HepG2 (cell line): ENCODE data around the gene H2AZ1. TPM values are rescaled to one million over a fixed set of nuclear protein-coding genes. Genes with fewer than 3 reads are reported as not detected.

Experiments used
- FIP1L1 ChIP-seq: fragments of 200-400 bp; formaldehyde crosslinking; IDR thresholded peaks from 2 replicates; pipeline ENCODE4 v1.6.1; 2018; ENCODE audit warnings: low read depth, mild to moderate bottlenecking, low read length, moderate library complexity, borderline replicate concordance; ENCODE audit not compliant: insufficient read depth
- HNRNPUL1 ChIP-seq: fragments of 200-400 bp; formaldehyde crosslinking; IDR thresholded peaks from 2 replicates; pipeline ENCODE4 v1.6.1; 2017; ENCODE audit warnings: low read depth, mild to moderate bottlenecking, low read length, moderate library complexity
- HOXD1 ChIP-seq: sonication (generic); formaldehyde crosslinking; IDR thresholded peaks from 2 replicates; pipeline ENCODE4 v1.5.0; 2020; ENCODE audit warnings: missing genetic modification reagents
- KAT8 ChIP-seq: IDR thresholded peaks from 2 replicates; pipeline ENCODE4 v1.6.1; 2016; ENCODE audit warnings: missing genetic modification reagents, missing compliant biosample characterization
- MTA1 ChIP-seq: sonication (generic); formaldehyde crosslinking; IDR thresholded peaks from 2 replicates; pipeline ENCODE4 v1.4.0; 2020; ENCODE audit warnings: missing genetic modification reagents, mild to moderate bottlenecking, borderline replicate concordance
- PHF8 ChIP-seq: sonication (generic); formaldehyde crosslinking; IDR thresholded peaks from 2 replicates; pipeline ENCODE4 v1.5.0; 2020; ENCODE audit warnings: missing genetic modification reagents
- SYNCRIP ChIP-seq: fragments of 200-400 bp; formaldehyde crosslinking; IDR thresholded peaks from 2 replicates; pipeline ENCODE4 v1.6.1; 2018; ENCODE audit warnings: mild to moderate bottlenecking, low read depth, low read length; ENCODE audit not compliant: insufficient read depth
- TEAD2 ChIP-seq: sonication (generic); formaldehyde crosslinking; IDR thresholded peaks from 2 replicates; pipeline ENCODE4 v1.9.0; 2021; ENCODE audit warnings: missing genetic modification reagents
- ZNF24 ChIP-seq: fragments of 450-650 bp; IDR thresholded peaks from 2 replicates; pipeline ENCODE4 v1.6.1; 2017; ENCODE audit warnings: antibody characterized with exemption, mild to moderate bottlenecking
- ZNF577 ChIP-seq: sonication (generic); formaldehyde crosslinking; IDR thresholded peaks from 2 replicates; pipeline ENCODE4 v1.4.0; 2020; ENCODE audit warnings: mild to moderate bottlenecking, low read depth, missing genetic modification reagents, borderline replicate concordance
- ZNF589 ChIP-seq: sonication (generic); formaldehyde crosslinking; conservative IDR thresholded peaks from 2 replicates; pipeline ENCODE4 v1.8.0; 2022; ENCODE audit warnings: mild to moderate bottlenecking, moderate library complexity, missing genetic modification reagents
- polyA plus RNA-seq, 8 experiments: library from polyadenylated mRNA; depleted of rRNA in 3 of 8; stranded (reverse) in 7 of 8; unstranded in 1 of 8; fragments of >200 nt; fragmentation: Illumina TruSeq in 4 of 8; extraction: Trizol in 4 of 8; gene quantifications; 2 replicates each; pipeline versions ENCODE4 v1.2.1 to v1.2.3, GENCODE V29; 2011 to 2016; ENCODE audit warnings: low read depth in 4 of 8, missing spikeins in 1 of 8, mixed read lengths in 1 of 8; ENCODE audit not compliant: insufficient read depth in 1 of 8
- total RNA-seq, 5 experiments: library from RNA; depleted of rRNA; stranded (reverse); fragments of >200 nt; fragmentation: Illumina TruSeq; extraction: Trizol; gene quantifications; 2 replicates each; pipeline ENCODE4 v1.2.3, GENCODE V29; 2016; ENCODE audit warnings: low read depth in 1 of 5
- TF ChIP-seq, protein P1 (sequence below): sonication (generic); formaldehyde crosslinking; IDR thresholded peaks from 2 replicates; pipeline ENCODE4 v1.4.0; 2020; ENCODE audit warnings: missing genetic modification reagents
- TF ChIP-seq, protein P2 (sequence below): sonication (generic); formaldehyde crosslinking; IDR thresholded peaks from 2 replicates; pipeline ENCODE4 v1.5.1; 2020; ENCODE audit warnings: missing genetic modification reagents, mild to moderate bottlenecking, borderline replicate concordance
- TF ChIP-seq, protein P3 (sequence below): sonication (generic); formaldehyde crosslinking; IDR thresholded peaks from 2 replicates; pipeline ENCODE4 v1.4.0; 2020; ENCODE audit warnings: missing genetic modification reagents
- TF ChIP-seq, protein P4 (sequence below): sonication (generic); formaldehyde crosslinking; IDR thresholded peaks from 2 replicates; pipeline ENCODE4 v1.8.0; 2022; ENCODE audit warnings: missing genetic modification reagents, mild to moderate bottlenecking, moderate library complexity, borderline replicate concordance
- TF ChIP-seq, protein P5 (sequence below): sonication (generic); formaldehyde crosslinking; IDR thresholded peaks from 2 replicates; pipeline ENCODE4 v1.4.0; 2020; ENCODE audit warnings: missing genetic modification reagents
- TF ChIP-seq, protein P6 (sequence below): sonication (generic); formaldehyde crosslinking; IDR thresholded peaks from 2 replicates; pipeline ENCODE4 v1.4.0; 2020; ENCODE audit warnings: mild to moderate bottlenecking, missing genetic modification reagents

H2AZ1 gene
- total and polyA plus RNA-seq, 2 of the 13 experiments (the other 11 are each of a cell fraction or from before 2014, with no cell fraction given) = 301 to 574 TPM

DNA sequence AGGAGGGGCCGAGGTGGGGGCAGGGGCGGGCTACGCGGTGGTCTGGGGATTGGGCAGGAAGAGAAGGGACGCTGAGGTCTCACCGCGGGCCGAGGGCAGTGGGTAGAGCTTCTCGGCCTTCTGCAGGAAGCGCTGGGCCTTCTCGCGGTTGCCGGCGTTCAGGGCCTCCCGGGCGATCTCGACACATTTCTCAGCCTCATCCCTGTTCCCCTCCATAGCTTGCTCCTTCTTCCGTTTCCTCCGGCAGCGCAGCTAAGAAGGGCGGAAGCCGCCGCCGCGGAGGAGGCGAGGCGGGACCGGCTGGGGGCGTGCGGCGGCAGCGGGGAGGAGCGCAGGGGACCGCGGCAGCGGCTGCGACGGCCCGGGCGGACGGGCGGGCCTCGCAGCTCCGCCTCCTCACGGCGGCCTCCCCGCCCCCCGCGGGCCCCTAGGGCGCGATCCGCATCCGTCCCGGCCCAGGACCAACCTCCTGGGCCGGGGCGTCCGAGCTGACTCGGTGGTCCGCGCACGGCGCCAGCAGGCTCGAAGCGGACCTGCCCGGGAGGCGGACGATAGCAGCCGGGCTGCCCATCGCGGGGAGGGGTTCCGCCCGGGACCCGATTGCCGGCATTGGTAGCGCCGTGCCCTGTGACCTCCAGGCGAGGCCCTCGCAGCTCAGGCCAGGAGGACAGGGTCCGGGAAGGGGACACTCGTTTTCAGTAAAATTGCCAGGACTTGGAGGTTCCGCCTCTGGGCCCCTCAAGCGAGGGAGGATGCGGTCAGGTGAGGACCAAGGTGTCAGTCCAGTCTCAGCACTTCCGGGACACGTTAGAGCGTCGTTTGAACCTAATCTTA lies 3.5 kb downstream of the H2AZ1 start, which contains the start of gene DNAJB14 (continued):
- TF ChIP-seq, protein P1, sequence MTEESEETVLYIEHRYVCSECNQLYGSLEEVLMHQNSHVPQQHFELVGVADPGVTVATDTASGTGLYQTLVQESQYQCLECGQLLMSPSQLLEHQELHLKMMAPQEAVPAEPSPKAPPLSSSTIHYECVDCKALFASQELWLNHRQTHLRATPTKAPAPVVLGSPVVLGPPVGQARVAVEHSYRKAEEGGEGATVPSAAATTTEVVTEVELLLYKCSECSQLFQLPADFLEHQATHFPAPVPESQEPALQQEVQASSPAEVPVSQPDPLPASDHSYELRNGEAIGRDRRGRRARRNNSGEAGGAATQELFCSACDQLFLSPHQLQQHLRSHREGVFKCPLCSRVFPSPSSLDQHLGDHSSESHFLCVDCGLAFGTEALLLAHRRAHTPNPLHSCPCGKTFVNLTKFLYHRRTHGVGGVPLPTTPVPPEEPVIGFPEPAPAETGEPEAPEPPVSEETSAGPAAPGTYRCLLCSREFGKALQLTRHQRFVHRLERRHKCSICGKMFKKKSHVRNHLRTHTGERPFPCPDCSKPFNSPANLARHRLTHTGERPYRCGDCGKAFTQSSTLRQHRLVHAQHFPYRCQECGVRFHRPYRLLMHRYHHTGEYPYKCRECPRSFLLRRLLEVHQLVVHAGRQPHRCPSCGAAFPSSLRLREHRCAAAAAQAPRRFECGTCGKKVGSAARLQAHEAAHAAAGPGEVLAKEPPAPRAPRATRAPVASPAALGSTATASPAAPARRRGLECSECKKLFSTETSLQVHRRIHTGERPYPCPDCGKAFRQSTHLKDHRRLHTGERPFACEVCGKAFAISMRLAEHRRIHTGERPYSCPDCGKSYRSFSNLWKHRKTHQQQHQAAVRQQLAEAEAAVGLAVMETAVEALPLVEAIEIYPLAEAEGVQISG (CRISPR knock-in tag) = peak; percentile 75
- TF ChIP-seq ZNF589 (CRISPR knock-in tag) (no peak), KAT8 (CRISPR knock-in tag) (peak; percentile 31; the same call in 1 of the 2 replicates), SYNCRIP (no peak), PHF8 (CRISPR knock-in tag) (peak; percentile 71), ZNF577 (CRISPR knock-in tag) (no peak), TEAD2 (CRISPR knock-in tag) (no peak), HNRNPUL1 (no peak), MTA1 (CRISPR knock-in tag) (peak; percentile 68), ZNF24 (no peak), FIP1L1 (peak; percentile 54; the same call in 1 of the 2 replicates), HOXD1 (CRISPR knock-in tag) (no peak)
- TF ChIP-seq, protein P2, sequence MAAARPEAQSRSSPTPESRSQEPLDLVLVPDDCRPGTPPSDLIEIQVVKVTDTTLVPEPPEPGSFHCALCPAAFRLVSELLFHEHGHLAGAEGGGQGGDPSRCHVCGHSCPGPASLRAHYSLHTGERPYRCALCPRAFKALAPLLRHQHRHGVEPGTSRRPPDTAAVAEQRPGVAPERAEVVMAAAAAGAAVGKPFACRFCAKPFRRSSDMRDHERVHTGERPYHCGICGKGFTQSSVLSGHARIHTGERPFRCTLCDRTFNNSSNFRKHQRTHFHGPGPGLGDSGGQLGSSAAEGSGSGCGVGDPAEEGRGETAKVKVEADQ (CRISPR knock-in tag) = peak; percentile 62; the same call in 1 of the 2 replicates
- TF ChIP-seq, protein P3, sequence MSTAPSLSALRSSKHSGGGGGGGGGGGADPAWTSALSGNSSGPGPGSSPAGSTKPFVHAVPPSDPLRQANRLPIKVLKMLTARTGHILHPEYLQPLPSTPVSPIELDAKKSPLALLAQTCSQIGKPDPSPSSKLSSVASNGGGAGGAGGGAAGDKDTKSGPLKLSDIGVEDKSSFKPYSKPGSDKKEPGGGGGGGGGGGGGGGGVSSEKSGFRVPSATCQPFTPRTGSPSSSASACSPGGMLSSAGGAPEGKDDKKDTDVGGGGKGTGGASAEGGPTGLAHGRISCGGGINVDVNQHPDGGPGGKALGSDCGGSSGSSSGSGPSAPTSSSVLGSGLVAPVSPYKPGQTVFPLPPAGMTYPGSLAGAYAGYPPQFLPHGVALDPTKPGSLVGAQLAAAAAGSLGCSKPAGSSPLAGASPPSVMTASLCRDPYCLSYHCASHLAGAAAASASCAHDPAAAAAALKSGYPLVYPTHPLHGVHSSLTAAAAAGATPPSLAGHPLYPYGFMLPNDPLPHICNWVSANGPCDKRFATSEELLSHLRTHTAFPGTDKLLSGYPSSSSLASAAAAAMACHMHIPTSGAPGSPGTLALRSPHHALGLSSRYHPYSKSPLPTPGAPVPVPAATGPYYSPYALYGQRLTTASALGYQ = no peak
- TF ChIP-seq, protein P4, sequence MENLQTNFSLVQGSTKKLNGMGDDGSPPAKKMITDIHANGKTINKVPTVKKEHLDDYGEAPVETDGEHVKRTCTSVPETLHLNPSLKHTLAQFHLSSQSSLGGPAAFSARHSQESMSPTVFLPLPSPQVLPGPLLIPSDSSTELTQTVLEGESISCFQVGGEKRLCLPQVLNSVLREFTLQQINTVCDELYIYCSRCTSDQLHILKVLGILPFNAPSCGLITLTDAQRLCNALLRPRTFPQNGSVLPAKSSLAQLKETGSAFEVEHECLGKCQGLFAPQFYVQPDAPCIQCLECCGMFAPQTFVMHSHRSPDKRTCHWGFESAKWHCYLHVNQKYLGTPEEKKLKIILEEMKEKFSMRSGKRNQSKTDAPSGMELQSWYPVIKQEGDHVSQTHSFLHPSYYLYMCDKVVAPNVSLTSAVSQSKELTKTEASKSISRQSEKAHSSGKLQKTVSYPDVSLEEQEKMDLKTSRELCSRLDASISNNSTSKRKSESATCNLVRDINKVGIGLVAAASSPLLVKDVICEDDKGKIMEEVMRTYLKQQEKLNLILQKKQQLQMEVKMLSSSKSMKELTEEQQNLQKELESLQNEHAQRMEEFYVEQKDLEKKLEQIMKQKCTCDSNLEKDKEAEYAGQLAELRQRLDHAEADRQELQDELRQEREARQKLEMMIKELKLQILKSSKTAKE (CRISPR knock-in tag) = no peak
- TF ChIP-seq, protein P5, sequence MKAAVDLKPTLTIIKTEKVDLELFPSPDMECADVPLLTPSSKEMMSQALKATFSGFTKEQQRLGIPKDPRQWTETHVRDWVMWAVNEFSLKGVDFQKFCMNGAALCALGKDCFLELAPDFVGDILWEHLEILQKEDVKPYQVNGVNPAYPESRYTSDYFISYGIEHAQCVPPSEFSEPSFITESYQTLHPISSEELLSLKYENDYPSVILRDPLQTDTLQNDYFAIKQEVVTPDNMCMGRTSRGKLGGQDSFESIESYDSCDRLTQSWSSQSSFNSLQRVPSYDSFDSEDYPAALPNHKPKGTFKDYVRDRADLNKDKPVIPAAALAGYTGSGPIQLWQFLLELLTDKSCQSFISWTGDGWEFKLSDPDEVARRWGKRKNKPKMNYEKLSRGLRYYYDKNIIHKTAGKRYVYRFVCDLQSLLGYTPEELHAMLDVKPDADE (CRISPR knock-in tag) = no peak
- TF ChIP-seq, protein P6, sequence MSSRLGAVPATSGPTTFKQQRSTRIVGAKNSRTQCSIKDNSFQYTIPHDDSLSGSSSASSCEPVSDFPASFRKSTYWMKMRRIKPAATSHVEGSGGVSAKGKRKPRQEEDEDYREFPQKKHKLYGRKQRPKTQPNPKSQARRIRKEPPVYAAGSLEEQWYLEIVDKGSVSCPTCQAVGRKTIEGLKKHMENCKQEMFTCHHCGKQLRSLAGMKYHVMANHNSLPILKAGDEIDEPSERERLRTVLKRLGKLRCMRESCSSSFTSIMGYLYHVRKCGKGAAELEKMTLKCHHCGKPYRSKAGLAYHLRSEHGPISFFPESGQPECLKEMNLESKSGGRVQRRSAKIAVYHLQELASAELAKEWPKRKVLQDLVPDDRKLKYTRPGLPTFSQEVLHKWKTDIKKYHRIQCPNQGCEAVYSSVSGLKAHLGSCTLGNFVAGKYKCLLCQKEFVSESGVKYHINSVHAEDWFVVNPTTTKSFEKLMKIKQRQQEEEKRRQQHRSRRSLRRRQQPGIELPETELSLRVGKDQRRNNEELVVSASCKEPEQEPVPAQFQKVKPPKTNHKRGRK (CRISPR knock-in tag) = no peak
